GM21528 (cell line): ENCODE measurements around the gene UCK2.

Experiments used
- ATAC-seq: cut with Tn5 transposase; IDR thresholded peaks from one replicate; pipeline ENCODE4 v1.9.1; 2021; ENCODE audit warnings: mild to moderate bottlenecking, moderate library complexity; ENCODE audit not compliant: unreplicated experiment, low FRiP score

Gene UCK2

GRCh38 chr1:165897326-165898303 is 70.2 kb downstream of the UCK2 start:
- no peak for ATAC-seq

- ATAC-seq, result no peak
Measured at GRCh38 chr1:165898837-165899236, 71.4 kb downstream of the UCK2 start.

DNA sequence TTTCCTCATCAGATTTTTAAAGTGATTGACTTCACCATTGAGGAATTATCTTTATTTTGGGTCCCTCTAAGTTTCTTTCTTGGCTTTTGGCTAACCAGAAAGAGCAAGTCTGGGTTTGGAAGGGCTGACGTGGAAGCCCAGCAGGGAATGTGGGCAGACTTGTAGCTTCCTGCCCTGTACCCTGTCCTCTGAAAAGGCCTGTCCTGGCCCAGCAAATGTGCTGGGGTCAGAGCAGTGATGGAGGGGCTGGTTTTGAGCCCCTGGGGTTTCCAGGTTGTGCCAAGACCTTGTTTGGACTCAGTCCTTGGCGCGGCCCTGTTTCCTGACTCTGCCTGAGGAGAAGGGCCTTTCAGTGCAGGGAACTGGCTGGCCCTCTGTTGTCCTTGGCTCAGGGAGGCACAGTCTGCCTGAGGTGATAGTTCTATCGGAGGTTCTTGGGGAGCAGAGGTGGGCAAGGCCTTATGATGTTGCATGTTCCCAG is 72.1 kb downstream of the UCK2 start:
- no peak for ATAC-seq

- ATAC-seq, result no peak
Measured at GRCh38 chr1:165900576-165901380, 73.4 kb downstream of the UCK2 start.

- ATAC-seq, result no peak
Measured at GRCh38 chr1:165902565-165902964, 75.2 kb downstream of the UCK2 start.

GRCh38 chr1:165903672-165904071 is 76.3 kb downstream of the UCK2 start:
- no peak for ATAC-seq

GRCh38 chr1:165904948-165905347 is 77.5 kb downstream of the UCK2 start:
- no peak for ATAC-seq

DNA sequence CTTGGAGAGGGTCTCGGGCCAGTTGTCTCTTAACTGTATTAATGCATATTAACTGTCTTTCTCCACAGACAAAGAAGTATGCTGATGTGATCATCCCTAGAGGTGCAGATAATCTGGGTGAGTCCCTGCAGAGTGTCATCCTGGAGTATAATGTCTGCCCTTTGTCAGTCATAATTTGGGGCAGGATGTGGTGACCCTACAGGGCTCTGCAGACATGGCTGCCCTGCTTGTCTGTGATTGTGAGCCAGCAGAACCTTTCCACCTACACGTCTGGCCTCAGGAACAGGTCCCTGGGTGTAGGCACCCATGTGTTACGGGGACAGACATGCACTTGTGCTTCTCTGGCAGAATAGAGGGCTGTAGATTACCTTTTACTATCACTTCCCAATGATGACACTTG is 78.4 kb downstream of the UCK2 start:
- ATAC-seq, result no peak

GRCh38 chr1:165907256-165907857 is 79.9 kb downstream of the UCK2 start:
- no peak for ATAC-seq

- no peak for ATAC-seq
Measured at GRCh38 chr1:165910764-165911421, 83.5 kb downstream of the UCK2 start.

DNA sequence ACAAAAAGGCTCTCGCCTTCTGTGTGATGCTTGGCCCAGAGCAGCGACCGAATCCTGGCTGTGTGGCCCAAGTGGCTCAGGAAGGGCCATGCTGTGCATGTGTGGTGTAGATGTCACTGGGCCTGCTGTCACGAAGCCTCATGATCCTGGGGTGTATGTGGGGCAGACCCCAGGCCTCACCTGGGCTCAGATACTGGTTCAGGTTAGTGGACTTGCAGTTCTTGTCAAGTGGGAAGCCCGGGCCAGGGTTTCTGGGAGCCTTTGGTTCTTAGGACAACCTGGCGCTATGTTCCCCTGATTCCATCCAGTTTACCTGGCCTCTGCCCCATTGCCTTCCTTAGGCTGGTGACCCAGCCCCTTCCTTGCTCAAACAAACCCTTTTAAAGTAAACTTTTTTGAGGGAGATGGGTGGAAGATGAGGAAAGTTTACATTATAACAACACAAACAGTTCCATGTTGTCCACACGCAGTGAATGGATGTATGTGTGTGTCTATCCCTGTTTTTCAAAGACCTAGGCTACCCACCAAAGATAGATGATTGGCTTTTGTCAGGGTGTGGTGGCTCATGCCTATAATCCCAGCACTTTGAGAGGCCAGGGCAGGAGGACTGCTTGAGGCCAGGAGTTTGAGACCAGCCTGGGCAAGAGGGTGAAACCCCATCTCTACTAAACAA is 84.3 kb downstream of the UCK2 start:
- ATAC-seq, result no peak

DNA sequence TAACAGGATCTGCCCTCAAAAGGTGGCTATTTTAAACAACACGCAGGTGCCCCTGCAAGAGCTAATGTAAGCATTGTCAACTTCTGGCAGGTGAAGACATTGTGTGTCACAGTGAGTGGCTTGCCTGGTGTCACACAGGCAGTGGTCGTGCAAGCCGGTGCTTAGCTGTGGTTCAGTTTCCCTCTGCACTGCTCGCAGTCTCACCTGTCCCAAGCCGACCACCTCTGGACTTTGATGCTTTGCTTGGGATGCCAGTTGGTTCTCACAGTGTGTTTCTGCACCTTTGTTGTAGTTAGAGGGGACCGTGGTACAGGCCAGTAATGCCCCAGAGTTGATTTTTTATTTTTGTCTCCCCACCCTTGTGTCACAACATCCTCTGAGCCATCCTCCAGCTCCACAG is 85.2 kb downstream of the UCK2 start:
- no peak for ATAC-seq

- ATAC-seq, result peak; percentile 86
Measured at GRCh38 chr1:165914136-165914798, 86.9 kb downstream of the UCK2 start.

GRCh38 chr1:165915480-165915879 is 88.1 kb downstream of the UCK2 start:
- no peak for ATAC-seq

DNA sequence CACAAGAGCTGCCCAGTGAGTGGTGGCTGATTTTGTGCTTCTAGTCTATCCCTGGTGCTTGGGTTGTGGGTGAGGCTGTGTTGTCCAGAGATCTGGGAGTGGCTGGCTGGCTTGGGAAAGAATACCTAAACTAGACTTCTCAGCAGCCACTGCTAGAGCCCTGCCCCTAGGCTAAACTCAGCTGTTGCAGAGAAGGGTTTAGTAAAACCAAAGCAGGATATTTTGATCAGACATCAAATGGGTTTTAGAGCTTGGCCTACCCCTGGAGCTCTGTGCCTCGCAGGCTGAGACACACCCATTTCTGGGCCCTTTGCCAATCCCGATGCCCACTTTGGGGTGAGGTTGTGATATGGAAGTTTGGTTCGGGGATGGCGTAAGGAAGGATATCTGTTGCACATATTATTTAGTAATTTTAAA is 88.5 kb downstream of the UCK2 start:
- no peak for ATAC-seq

DNA sequence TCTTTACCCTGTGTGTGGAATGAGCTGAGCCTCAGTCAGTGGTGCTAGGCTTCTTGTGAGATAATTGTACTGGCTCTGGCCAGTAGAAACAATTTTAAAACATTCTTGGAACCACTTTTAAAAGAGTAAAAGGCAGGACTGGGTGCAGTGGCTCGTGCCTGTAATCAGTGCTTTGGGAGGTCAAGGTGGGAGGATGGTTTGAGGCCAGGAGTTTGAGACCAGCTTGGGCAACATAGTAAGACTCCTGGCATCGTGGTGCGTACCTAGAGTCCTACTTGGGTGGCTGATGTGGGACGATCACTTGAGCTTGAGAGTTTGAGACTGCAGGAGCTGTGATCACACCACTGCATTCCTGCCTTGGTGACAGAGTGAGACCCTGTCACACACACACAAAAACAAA is 89.8 kb downstream of the UCK2 start:
- no peak for ATAC-seq

DNA sequence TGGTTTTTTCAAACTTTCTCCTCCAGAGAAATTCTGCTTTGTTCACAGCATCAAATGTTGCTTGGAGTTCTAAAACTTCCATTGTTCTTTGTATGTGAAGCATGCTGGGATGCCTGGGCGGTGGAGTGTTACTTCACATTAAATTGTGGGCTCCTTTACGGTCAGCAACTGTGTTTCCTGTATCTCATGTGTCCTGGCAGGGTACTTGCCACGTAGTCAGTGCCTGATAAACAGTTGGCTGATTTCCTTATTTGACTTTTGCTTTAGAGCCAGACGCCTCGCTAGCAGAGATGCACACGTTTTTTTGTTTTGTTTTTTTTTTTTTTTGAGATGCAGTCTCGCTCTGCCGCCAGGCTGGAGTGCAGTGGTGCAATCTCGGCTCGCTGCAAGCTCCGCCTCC is 96.7 kb downstream of the UCK2 start:
- no peak for ATAC-seq

DNA sequence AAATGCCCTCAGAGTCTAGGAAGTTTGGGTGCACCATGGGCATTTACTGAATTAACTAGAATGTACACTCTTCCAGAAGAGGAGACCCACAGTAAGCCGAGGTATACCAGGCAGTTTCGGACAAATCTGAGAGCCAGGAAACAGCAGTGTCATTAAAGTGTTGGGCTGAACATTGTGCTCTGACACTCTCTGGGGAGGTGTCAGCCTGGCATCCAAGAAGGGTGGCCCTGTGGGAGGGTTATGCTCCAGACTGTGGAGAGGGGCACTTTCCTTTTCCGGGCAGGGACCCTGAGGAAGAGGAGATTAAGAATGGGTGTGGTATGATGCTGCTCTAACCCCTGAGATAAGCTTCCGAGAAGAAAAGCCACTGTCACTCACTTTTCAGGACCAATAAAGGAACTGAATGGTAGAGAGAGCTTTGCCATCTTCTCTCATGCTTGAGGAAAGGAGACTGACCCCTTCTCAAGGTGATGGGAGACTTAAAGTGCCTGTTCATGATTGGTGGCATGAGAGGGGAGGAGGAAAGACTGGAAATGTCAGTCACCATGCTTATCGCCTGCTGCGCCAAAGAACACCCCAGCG is 98.2 kb downstream of the UCK2 start:
- no peak for ATAC-seq

DNA sequence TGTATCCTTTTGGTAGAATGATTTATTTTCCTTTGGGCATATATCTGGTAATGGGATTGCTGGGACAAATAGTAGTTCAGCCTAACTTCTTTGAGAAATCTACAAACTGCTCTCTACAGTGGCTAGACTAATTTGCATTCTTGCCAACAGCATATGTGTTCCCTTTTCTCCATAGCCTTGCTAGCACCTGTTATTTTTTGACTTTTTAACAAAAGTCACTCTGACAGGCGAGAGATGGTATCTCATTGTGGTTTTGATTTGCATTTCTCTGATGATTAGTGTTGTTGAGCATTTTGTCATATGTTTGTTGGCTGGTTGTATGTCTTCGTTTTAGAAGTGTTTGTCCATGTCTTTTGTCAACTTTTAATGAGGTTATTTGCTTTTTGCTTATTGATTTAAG is 99.8 kb downstream of the UCK2 start:
- peak; percentile 50 for ATAC-seq
